Lower leg skin (tissue), 4 donors: ENCODE data around the gene MS4A2. TPM values are rescaled to one million over a fixed set of nuclear protein-coding genes. Genes with fewer than 3 reads are reported as not detected.

ENCODE experiments used
- DNase-seq, 2 donors: peaks; one replicate each; pipeline ENCODE4 v3.0.0-alpha.2; 2019; ENCODE audit warnings: low spot score in 2 of 2
- H3K4me3 ChIP-seq: fragments of 200-600 bp; sonication (generic); 2 replicates; pipeline ENCODE4 v1.5.1; 2017; ENCODE audit warnings: mild to moderate bottlenecking, low read depth; ENCODE audit not compliant: poor library complexity, severe bottlenecking
- POLR2A ChIP-seq, 2 donors: fragments of 450-650 bp; IDR thresholded peaks; one replicate each; pipeline ENCODE4 v1.6.1; 2016 to 2017; ENCODE audit warnings: antibody characterized with exemption in 2 of 2, mild to moderate bottlenecking in 1 of 2, moderate library complexity in 1 of 2
- WGBS, 2 donors: methylation state at CpG; one replicate each; pipeline ENCODE4 v1.1.5; 2018; 5-methylcytosine and 5-hydroxymethylcytosine counted together
- intact Hi-C: fragments of 100-400 bp; cut with DNase I; formaldehyde crosslinking; loops from one replicate; pipeline ENCODE4 v1.15.0; 2023; ENCODE audit warnings: low total_unique reads
- total RNA-seq, 4 donors: library from RNA; depleted of rRNA; stranded (reverse); fragments of >200 nt; gene quantifications; one replicate each; pipeline ENCODE4 v1.1.0, GENCODE V29; 2016
- TF ChIP-seq, protein P1 (sequence below), 3 donors: fragments of 450-650 bp; IDR thresholded peaks; one replicate each; pipeline ENCODE4 v1.5.1; 2016; ENCODE audit warnings: antibody characterized with exemption in 3 of 3, mild to moderate bottlenecking in 3 of 3, moderate library complexity in 2 of 3

MS4A2 gene
- total RNA-seq, 4 donors from 2014 or later = 0.13 to 1.8 (median 0.32) TPM

DNA sequence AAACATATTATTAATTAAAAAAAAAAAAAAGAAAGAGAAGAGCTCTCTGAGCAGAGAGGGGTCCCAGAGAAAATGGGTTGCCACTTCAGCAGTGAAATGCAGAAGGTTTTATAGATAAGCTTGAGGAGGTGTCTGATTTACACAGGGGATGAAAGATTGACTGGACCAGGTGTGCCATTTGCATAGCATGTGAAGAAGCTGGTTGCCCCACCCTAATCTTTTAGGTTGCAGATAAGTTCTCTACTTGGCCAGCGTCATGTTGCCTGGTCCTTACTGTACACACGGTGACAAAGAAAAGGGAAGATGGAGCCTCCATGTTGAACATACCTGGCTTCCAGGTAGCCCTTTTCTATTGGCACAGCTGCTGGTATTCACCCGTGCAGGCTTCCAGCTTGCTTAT is 41.4 kb downstream of the MS4A2 start:
- intact Hi-C loops = no loop called here
- no peak for DNase-seq
- no peak overlapping the region for H3K4me3 ChIP-seq
- WGBS, 2 donors = 68 to 73% methylated on average over 3 of the region's 3 CpGs
- TF ChIP-seq POLR2A (IDR thresholded peaks at IDR 0.05) = no peak
- TF ChIP-seq, protein P1, sequence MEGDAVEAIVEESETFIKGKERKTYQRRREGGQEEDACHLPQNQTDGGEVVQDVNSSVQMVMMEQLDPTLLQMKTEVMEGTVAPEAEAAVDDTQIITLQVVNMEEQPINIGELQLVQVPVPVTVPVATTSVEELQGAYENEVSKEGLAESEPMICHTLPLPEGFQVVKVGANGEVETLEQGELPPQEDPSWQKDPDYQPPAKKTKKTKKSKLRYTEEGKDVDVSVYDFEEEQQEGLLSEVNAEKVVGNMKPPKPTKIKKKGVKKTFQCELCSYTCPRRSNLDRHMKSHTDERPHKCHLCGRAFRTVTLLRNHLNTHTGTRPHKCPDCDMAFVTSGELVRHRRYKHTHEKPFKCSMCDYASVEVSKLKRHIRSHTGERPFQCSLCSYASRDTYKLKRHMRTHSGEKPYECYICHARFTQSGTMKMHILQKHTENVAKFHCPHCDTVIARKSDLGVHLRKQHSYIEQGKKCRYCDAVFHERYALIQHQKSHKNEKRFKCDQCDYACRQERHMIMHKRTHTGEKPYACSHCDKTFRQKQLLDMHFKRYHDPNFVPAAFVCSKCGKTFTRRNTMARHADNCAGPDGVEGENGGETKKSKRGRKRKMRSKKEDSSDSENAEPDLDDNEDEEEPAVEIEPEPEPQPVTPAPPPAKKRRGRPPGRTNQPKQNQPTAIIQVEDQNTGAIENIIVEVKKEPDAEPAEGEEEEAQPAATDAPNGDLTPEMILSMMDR (IDR thresholded peaks at IDR 0.05) = no peak

DNA sequence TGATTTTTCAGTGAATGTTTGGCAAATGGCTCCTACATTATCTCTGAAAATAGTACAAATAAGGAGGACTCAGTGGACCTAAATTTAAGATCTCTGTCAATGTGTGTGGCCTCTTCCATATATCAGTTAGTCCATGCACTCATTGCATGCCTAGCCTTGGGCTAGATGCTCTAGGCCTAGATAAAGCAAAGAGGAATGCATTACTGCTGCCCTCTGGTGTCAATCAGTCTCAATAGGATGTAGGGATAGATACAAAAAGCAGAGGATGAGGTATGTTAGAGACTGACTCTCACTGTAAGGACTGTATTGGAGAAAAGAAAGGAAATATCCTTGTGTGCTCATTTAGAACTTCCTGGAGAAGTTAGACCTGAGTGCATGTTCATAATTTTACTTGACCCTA is 42.0 kb downstream of the MS4A2 start:
- no peak overlapping the region for H3K4me3 ChIP-seq
- no peak for DNase-seq
- TF ChIP-seq, protein P1 (IDR thresholded peaks at IDR 0.05) = no peak
- TF ChIP-seq POLR2A (IDR thresholded peaks at IDR 0.05) = no peak
- intact Hi-C loops = no loop called here

DNA sequence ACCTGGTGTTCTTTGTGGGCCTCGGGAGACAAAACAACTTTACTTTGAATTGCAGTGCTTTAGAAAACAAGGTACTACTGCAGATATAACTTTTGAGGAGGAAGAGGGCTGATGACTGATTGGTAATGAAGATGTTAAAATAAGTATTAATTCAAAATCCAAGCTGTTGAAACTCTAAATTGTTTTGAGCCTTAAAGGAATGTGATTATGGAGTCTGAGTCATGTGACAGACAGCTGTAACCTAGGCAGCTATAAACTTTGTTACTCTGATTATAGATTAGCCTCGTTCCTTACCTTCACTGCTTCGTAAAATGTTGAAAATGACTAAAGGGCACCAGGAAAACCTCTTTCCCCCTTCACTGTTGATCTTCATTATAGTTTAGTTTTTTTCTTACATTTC is 43.4 kb downstream of the MS4A2 start:
- 54 to 57% methylated on average over 3 of the region's 3 CpGs for WGBS, 2 donors
- TF ChIP-seq, protein P1 (IDR thresholded peaks at IDR 0.05) = no peak
- TF ChIP-seq POLR2A (IDR thresholded peaks at IDR 0.05) = no peak
- DNase-seq = no peak

DNA sequence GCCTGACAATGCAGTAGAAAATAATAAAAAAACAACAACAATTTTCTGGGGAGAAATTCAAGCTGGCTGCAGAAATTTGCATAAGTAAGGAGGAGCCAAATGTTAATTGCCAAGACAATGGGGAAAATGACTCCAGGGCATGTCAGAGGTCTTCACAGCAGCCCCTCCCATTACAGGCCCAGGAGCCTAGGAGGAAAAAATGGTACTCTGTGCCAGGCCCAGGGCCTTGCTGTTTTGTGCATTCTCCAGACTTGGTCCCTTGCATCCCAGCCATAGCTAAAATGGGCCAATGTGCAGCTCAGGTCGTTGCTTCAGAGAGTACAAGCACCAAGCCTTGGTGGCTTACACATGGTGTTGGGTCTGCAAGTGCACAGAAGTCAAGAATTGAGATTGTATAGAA is 45.5 kb downstream of the MS4A2 start:
- no peak overlapping the region for H3K4me3 ChIP-seq
- TF ChIP-seq, protein P1 (IDR thresholded peaks at IDR 0.05) = no peak
- no peak for TF ChIP-seq POLR2A (IDR thresholded peaks at IDR 0.05)
- 13 to 17% methylated on average over 1 of the region's 1 CpG for WGBS, 2 donors
- intact Hi-C loops = no loop called here
- no peak for DNase-seq

More for the DNA sequence above, 43.4 kb downstream of the MS4A2 start:
- H3K4me3 ChIP-seq = no peak overlapping the region
- intact Hi-C loops = no loop called here

DNA sequence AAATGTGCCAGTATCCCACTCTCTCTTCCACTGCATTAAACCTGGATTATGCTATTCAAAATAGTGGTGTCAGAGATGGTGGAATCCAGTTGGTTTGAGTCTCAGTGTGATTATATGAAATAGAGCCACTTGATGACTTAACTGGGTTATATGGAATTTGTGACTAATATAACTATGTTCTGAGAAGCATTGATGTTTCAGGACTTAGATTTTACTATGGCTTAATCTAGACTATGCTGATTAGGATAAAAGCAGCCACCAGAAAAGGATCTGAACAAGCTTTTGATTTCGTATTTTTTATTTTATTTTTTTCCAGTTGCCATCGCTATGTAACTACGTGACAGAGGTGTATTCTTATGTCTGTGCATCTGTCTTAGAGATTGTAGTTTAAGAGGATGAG is 55.3 kb downstream of the MS4A2 start:
- intact Hi-C loops = no loop called here
- DNase-seq = no peak
- no peak for TF ChIP-seq POLR2A (IDR thresholded peaks at IDR 0.05)
- TF ChIP-seq, protein P1 (IDR thresholded peaks at IDR 0.05) = no peak
- WGBS, 2 donors = 83 to 94% methylated on average over 3 of the region's 3 CpGs
- H3K4me3 ChIP-seq = no peak overlapping the region

DNA sequence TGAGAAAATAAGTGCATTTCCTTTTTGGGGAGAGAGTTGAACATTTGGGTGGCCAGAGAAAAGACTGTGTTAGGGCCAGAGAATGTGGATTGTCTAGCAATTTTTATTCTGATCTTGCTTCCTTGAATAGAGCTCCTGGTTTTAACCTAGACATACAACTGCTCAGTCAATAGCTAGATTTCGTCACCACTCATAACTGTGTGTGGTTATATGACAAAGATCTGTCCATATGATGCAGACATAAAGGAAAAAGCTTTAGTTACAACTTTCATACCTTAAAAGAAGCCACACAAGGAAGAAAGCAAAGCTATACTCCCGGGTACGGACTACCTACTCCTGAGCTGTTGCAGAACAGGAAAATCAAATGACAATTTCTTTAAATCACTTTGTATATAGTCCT is 57.2 kb downstream of the MS4A2 start:
- H3K4me3 ChIP-seq = no peak overlapping the region
- no peak for DNase-seq
- TF ChIP-seq POLR2A (IDR thresholded peaks at IDR 0.05) = no peak
- TF ChIP-seq, protein P1 (IDR thresholded peaks at IDR 0.05) = no peak
- 76 to 86% methylated on average over 3 of the region's 3 CpGs for WGBS, 2 donors
- intact Hi-C loops = no loop called here
